Esophagus muscularis mucosa (tissue), 4 donors: ENCODE results near the gene SCART1. TPM values are rescaled to one million over a fixed set of nuclear protein-coding genes. Genes with fewer than 3 reads are reported as not detected.

Source experiments
- DNase-seq: peaks from one replicate; pipeline ENCODE4 v3.0.0-alpha.2; 2017; ENCODE audit errors: extremely low spot score
- H3K27ac ChIP-seq, 4 donors: fragments of 200-600 bp; sonication (generic); replicated peaks in 1 of 4; 1 replicate in 3 of 4; 2 replicates in 1 of 4; pipeline ENCODE4 v1.5.1; 2016 to 2019; ENCODE audit warnings: mild to moderate bottlenecking in 1 of 4
- H3K27me3 ChIP-seq, 4 donors: fragments of 200-600 bp; sonication (generic); one replicate each; pipeline versions ENCODE4 v1.5.1 to v1.6.0; 2016 to 2019
- H3K36me3 ChIP-seq, 4 donors: fragments of 200-600 bp; sonication (generic); one replicate each; pipeline ENCODE4 v1.5.1; 2016 to 2019
- H3K4me1 ChIP-seq, 4 donors: fragments of 200-600 bp; sonication (generic); one replicate each; pipeline ENCODE4 v1.5.1; 2016 to 2019
- H3K4me3 ChIP-seq, 4 donors: fragments of 200-600 bp; sonication (generic); 1 replicate in 2 of 4; 2 replicates in 2 of 4; pipeline ENCODE4 v1.5.1; 2016 to 2019; ENCODE audit warnings: mild to moderate bottlenecking in 4 of 4, moderate library complexity in 1 of 4
- H3K9me3 ChIP-seq, 4 donors: fragments of 200-600 bp; sonication (generic); 1 replicate in 3 of 4; 2 replicates in 1 of 4; pipeline ENCODE4 v1.5.1; 2016 to 2019
- EP300 ChIP-seq: sonication (generic); formaldehyde crosslinking; IDR thresholded peaks from one replicate; pipeline ENCODE4 v1.6.1; 2017; ENCODE audit warnings: antibody characterized with exemption
- POLR2A ChIP-seq: fragments of 450-650 bp; IDR thresholded peaks from one replicate; pipeline ENCODE4 v1.6.1; 2017; ENCODE audit warnings: antibody characterized with exemption, moderate library complexity, mild to moderate bottlenecking, low read depth
- POLR2AphosphoS5 ChIP-seq, 2 donors: sonication (generic); formaldehyde crosslinking; IDR thresholded peaks; one replicate each; pipeline ENCODE4 v1.6.1; 2017; ENCODE audit warnings: antibody characterized with exemption in 2 of 2
- WGBS: methylation state at CpG from one replicate; pipeline ENCODE4 v1.1.5; 2018; 5-methylcytosine and 5-hydroxymethylcytosine counted together
- intact Hi-C: fragments of 100-400 bp; cut with DNase I; formaldehyde crosslinking; loops from one replicate; pipeline ENCODE4 v1.15.1; 2023
- total RNA-seq, 4 donors: library from RNA; depleted of rRNA; stranded (reverse); fragments of >200 nt; gene quantifications; one replicate each; pipeline versions ENCODE4 v1.1.0 to v1.2.1, GENCODE V29; 2016
- TF ChIP-seq, protein P1 (sequence below), 3 experiments: fragments of 200-600 bp in 2 of 3; fragments of 450-650 bp in 1 of 3; sonication (generic) in 2 of 3; IDR thresholded peaks; one replicate each; pipeline ENCODE4 v1.5.1; 2017 to 2019; ENCODE audit warnings: antibody characterized with exemption in 3 of 3, mild to moderate bottlenecking in 2 of 3, moderate library complexity in 1 of 3

SCART1 gene
- total RNA-seq, 4 donors from 2014 or later = 0.65 to 1.7 (median 1.4) TPM

DNA sequence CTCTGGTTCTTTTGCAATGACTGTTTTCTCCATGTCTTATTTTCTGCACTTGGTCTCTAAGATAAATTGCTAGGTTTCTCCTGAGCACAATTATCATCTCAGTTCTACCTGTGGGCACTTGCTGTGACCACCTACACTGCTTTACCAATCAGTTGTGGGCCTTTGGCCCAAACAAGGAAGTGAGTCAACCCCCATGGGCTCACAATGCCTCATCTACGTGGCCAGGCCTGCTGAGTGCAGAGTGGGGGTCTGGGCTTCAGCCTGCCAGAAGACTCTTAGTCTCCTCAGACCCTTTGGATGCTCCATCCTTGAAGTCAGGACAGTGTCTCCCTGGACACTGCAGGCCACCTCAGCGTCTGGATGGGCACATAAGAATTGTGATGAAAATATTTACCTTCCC lies 20.3 kb downstream of the SCART1 start:
- H3K4me1 ChIP-seq = no peaks in the 10 kb centered on the region
- DNase-seq = no peak
- H3K4me3 ChIP-seq = no peak overlapping the region
- WGBS = 53% methylated on average over 1 of the region's 2 CpGs
- intact Hi-C loops = no loop called here
- H3K36me3 ChIP-seq = peaks cover 0 to 9% (median 0%) of the 10 kb centered on the region in 4 donors
- H3K9me3 ChIP-seq = no peaks in the 10 kb centered on the region
- no peaks in the 10 kb centered on the region for H3K27me3 ChIP-seq
- TF ChIP-seq POLR2AphosphoS5 (IDR thresholded peaks at IDR 0.05) (no peak), POLR2A (no peak)
- TF ChIP-seq, protein P1, sequence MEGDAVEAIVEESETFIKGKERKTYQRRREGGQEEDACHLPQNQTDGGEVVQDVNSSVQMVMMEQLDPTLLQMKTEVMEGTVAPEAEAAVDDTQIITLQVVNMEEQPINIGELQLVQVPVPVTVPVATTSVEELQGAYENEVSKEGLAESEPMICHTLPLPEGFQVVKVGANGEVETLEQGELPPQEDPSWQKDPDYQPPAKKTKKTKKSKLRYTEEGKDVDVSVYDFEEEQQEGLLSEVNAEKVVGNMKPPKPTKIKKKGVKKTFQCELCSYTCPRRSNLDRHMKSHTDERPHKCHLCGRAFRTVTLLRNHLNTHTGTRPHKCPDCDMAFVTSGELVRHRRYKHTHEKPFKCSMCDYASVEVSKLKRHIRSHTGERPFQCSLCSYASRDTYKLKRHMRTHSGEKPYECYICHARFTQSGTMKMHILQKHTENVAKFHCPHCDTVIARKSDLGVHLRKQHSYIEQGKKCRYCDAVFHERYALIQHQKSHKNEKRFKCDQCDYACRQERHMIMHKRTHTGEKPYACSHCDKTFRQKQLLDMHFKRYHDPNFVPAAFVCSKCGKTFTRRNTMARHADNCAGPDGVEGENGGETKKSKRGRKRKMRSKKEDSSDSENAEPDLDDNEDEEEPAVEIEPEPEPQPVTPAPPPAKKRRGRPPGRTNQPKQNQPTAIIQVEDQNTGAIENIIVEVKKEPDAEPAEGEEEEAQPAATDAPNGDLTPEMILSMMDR (IDR thresholded peaks at IDR 0.05) = no peak
- H3K27ac ChIP-seq = no peak overlapping the region

DNA sequence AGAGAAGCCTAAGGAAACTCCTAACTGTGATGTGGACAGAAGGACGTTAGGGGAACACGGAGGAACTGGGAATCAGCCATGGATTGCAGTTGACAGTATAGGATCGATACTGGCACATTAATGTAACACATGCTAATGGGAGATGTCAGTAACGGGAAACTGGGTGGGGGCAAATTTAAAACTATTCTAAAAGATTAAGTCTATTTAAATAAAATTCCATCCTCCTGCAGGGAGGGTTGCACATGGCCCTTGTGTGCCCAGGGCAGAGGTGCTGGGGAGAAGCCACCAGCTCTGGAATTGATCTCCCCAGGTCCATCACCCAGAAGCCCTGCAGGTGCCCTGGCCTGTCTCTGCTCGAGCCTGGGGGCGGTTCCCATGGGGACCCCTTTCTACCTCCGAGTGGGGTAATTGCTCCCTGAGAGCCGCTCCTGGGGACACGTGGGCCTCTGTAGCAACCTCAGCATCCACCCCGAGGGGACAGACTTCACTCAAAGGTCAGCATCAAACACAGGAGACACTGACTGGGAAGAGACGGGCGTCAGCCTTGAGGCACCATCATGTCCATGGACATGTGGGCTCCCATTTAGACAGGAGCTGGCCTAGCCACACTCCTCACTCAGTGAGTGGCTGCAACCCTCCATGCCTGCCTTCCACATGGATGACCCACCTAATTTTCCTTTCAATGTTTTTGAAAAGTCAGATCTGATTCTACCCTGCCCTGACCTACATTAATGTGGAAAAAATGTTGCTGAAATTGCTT lies 21.1 kb downstream of the SCART1 start:
- Histone ChIP-seq H3K9me3 (no peaks in the 10 kb centered on the region), H3K4me1 (no peaks in the 10 kb centered on the region), H3K27me3 (no peaks in the 10 kb centered on the region), H3K36me3 (peaks cover 0 to 6% (median 0%) of the 10 kb centered on the region in 4 donors), H3K27ac (no peak overlapping the region), H3K4me3 (no peak overlapping the region)
- intact Hi-C loops = no loop called here
- 88% methylated on average over 12 of the region's 12 CpGs for WGBS
- TF ChIP-seq EP300 (no peak), POLR2A (no peak), POLR2AphosphoS5 (IDR thresholded peaks at IDR 0.05) (no peak)
- TF ChIP-seq, protein P1 (IDR thresholded peaks at IDR 0.05) = no peak
- DNase-seq = no peak

DNA sequence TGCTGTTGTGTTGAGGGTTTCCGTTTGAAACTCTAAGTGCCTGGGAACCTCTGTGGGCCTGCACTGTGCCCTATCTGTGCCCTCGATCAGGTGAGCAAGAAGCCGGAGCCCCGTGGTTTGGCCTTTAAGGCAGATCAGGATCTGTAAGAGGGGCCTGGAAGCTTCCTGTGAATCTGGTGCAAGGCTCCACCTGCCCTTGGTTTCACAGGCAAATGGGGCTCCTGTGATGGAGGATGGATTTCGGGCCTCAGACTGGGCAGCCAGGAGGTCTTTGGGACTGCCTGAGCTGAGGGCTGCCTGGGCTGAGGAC lies 21.6 kb downstream of the SCART1 start:
- TF ChIP-seq EP300 (no peak), POLR2AphosphoS5 (IDR thresholded peaks at IDR 0.05) (no peak), POLR2A (no peak)
- TF ChIP-seq, protein P1 (IDR thresholded peaks at IDR 0.05) = no peak
- DNase-seq = peak; percentile 70
- H3K27me3 ChIP-seq = no peaks in the 10 kb centered on the region
- intact Hi-C loops = no loop called here
- H3K27ac ChIP-seq = no peak overlapping the region
- no peak overlapping the region for H3K4me3 ChIP-seq
- H3K4me1 ChIP-seq = no peaks in the 10 kb centered on the region
- H3K9me3 ChIP-seq = no peaks in the 10 kb centered on the region
- 93% methylated on average over 2 of the region's 5 CpGs for WGBS
- peaks cover 0 to 6% (median 0%) of the 10 kb centered on the region in 4 donors for H3K36me3 ChIP-seq

DNA sequence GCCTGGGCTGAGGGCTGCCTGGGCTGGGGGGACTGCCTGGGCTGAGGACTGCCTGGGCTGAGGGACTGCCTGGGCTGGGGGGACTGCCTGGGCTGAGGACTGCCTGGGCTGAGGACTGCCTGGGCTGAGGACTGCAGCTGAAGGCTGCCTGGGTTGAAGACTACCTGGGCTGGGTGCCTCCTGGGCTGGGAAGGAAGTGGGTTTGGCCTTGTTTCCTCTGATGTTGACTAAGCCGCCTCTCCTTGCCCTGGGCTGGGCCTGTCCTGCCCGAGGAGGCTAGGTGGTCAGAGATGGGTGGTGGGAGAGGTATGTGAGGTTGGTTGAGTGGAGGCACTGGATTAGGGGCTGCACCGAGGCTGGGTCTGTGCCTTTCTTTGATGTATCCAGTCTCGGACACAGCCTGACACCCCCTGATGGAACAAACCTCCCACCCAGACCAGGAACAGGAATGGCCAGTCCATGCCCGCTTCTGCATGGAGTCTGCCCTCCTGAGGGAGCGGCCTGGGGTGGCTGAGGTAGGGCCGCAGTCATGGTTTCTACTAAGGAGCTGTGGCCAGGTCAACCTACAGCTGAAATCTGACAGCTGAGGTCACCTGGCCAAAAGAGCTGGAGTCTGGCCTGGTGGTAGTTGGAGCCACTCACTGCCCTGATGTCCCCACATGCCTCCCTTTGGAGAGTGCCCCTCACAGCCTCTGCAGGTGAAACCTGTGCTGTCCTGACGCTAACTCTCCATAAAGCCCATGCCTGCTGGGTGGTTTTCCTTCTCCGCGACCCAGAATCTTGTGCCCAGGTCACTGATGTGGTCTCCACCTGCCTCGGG lies 22.3 kb downstream of the SCART1 start:
- no peak overlapping the region for H3K4me3 ChIP-seq
- no peaks in the 10 kb centered on the region for H3K27me3 ChIP-seq
- WGBS = 87% methylated on average over 7 of the region's 11 CpGs
- H3K4me1 ChIP-seq = no peaks in the 10 kb centered on the region
- H3K27ac ChIP-seq = no peak overlapping the region
- intact Hi-C loops = no loop called here
- H3K36me3 ChIP-seq = peaks cover 0 to 6% (median 0%) of the 10 kb centered on the region in 4 donors
- no peak for TF ChIP-seq POLR2A
- no peak for TF ChIP-seq POLR2AphosphoS5 (IDR thresholded peaks at IDR 0.05)
- TF ChIP-seq, protein P1 (IDR thresholded peaks at IDR 0.05) = no peak
- no peak for TF ChIP-seq EP300
- DNase-seq = peak; percentile 82
- H3K9me3 ChIP-seq = no peaks in the 10 kb centered on the region
